H1 (cell line): ENCODE data around the gene BRMS1L. TPM values are rescaled to one million over a fixed set of nuclear protein-coding genes. Genes with fewer than 3 reads are reported as not detected.

ENCODE experiments used
- ASH2L ChIP-seq: fragments of 200-600, 300-600 bp; sonication (generic); IDR thresholded peaks from one replicate; pipeline ENCODE4 v1.7.1; 2017; ENCODE audit warnings: low read length
- BACH1 ChIP-seq: IDR thresholded peaks from 2 replicates; pipeline ENCODE4 v1.6.1; 2012; ENCODE audit warnings: low read length, improper control_type of control experiment
- RNF2 ChIP-seq: fragments of 200-900, 300-1000 bp; sonication (generic); IDR thresholded peaks from 2 replicates; pipeline ENCODE4 v1.7.1; 2016; ENCODE audit warnings: borderline replicate concordance, low read depth, mild to moderate bottlenecking, antibody characterized with exemption, low read length; ENCODE audit not compliant: poor library complexity, severe bottlenecking; ENCODE audit errors: missing control alignments
- polyA plus RNA-seq, 7 experiments: library from polyadenylated mRNA; depleted of rRNA in 3 of 7; stranded (reverse) in 5 of 7; unstranded in 2 of 7; fragments of >200 nt in 5 of 7; fragments of 200-250 nt in 2 of 7; gene quantifications; 1 replicate in 5 of 7; 2 replicates in 1 of 7; 4 replicates in 1 of 7; pipeline versions ENCODE4 v1.2.1 to v1.2.3, GENCODE V29; 2011 to 2013; ENCODE audit warnings: missing spikeins in 2 of 7, mixed read lengths in 2 of 7
- total RNA-seq: library from RNA; stranded (reverse); fragmentation: NEBNext Ultra II Directional; extraction: Animal tissue kit (Norgen Biotek cat#: 25700); gene quantifications from 2 replicates; pipeline ENCODE4 v1.2.1, GENCODE V29; 2021

BRMS1L gene
- total and polyA plus RNA-seq, 2 of the 8 experiments (the other 6 are each of a cell fraction or from before 2014, with no cell fraction given), result 4.4 to 10.9 TPM

GRCh38 chr14:35847636-35848035, 21.5 kb downstream of the BRMS1L start (continued):
- TF ChIP-seq RNF2, result no peak
- no peak for TF ChIP-seq ASH2L
- TF ChIP-seq BACH1, result no peak
